Stomach (tissue), 9 donors: ENCODE data around the gene CYB5R4. TPM values are rescaled to one million over a fixed set of nuclear protein-coding genes. Genes with fewer than 3 reads are reported as not detected.
A peak's percentile ranks its signal among the peaks of the same experiment; 100 is the strongest.

Experiments
- DNase-seq, 2 donors: peaks; one replicate each; pipeline versions ENCODE4 v3.0.0 to v3.0.0-alpha.2; 2013 to 2019
- H3K27ac ChIP-seq, 5 donors: fragments of 200-600 bp in 4 of 5; sonication (generic) in 4 of 5; one replicate each; pipeline ENCODE4 v1.5.1; 2013 to 2019; ENCODE audit warnings: mild to moderate bottlenecking in 1 of 5, moderate library complexity in 1 of 5
- H3K27me3 ChIP-seq, 3 donors: fragments of 200-600 bp; sonication (generic); one replicate each; pipeline ENCODE4 v1.5.1; 2017 to 2019; ENCODE audit warnings: mixed run types in 1 of 3
- H3K36me3 ChIP-seq, 4 donors: fragments of 200-600 bp; sonication (generic); 1 replicate in 3 of 4; 2 replicates in 1 of 4; pipeline ENCODE4 v1.5.1; 2016 to 2019
- H3K4me1 ChIP-seq, 4 donors: fragments of 200-600 bp; sonication (generic); one replicate each; pipeline ENCODE4 v1.5.1; 2016 to 2019
- H3K4me3 ChIP-seq, 4 donors: fragments of 200-600 bp; sonication (generic) in 3 of 4; one replicate each; pipeline ENCODE4 v1.5.1; 2016 to 2019; ENCODE audit warnings: mild to moderate bottlenecking in 1 of 4
- H3K9me3 ChIP-seq, 4 donors: fragments of 200-600 bp; sonication (generic); one replicate each; pipeline ENCODE4 v1.5.1; 2016 to 2019
- EP300 ChIP-seq: sonication (generic); formaldehyde crosslinking; IDR thresholded peaks from one replicate; pipeline ENCODE4 v1.6.1; 2017; ENCODE audit warnings: antibody characterized with exemption
- POLR2A ChIP-seq, 4 donors: fragments of 450-650 bp; IDR thresholded peaks; one replicate each; pipeline ENCODE4 v1.6.1; 2016; ENCODE audit warnings: antibody characterized with exemption in 4 of 4, control low read depth in 2 of 4, mild to moderate bottlenecking in 1 of 4, moderate library complexity in 1 of 4
- POLR2AphosphoS5 ChIP-seq, 3 donors: sonication (generic); formaldehyde crosslinking; IDR thresholded peaks; one replicate each; pipeline ENCODE4 v1.6.1; 2016; ENCODE audit warnings: antibody characterized with exemption in 3 of 3
- WGBS, 5 donors: extraction: QIAGEN DNeasy Blood & Tissue Kit in 3 of 5; methylation state at CpG; one replicate each; pipeline versions ENCODE4 v1.1.5 to v1.1.7; 2013 to 2018; 5-methylcytosine and 5-hydroxymethylcytosine counted together
- intact Hi-C: fragments of 100-400 bp; cut with DNase I; formaldehyde crosslinking; loops from one replicate; pipeline ENCODE4 v1.15.1; 2023; ENCODE audit warnings: low total_unique reads
- polyA plus RNA-seq, 3 donors: library from polyadenylated mRNA; stranded (reverse); fragments of 200-250 nt; gene quantifications; one replicate each; pipeline ENCODE4 v1.2.3, GENCODE V29; 2013
- total RNA-seq, 5 donors: library from RNA; depleted of rRNA; stranded (reverse); fragments of >200 nt; gene quantifications; one replicate each; pipeline versions ENCODE4 v1.1.0 to v1.2.3, GENCODE V29; 2014 to 2016
- TF ChIP-seq, protein P1 (sequence below), 7 experiments: fragments of 450-650 bp in 4 of 7; fragments of 200-600 bp in 3 of 7; sonication (generic) in 3 of 7; IDR thresholded peaks; one replicate each; pipeline ENCODE4 v1.5.1; 2016 to 2019; ENCODE audit warnings: antibody characterized with exemption in 7 of 7, control low read depth in 2 of 7, mild to moderate bottlenecking in 1 of 7
- donor health status: healthy with polysubstance abuse.
- donor health status: Bipolar disorder and iron deficiency.
- donor health status: healthy.

Gene CYB5R4
- total and polyA plus RNA-seq, 8 donors: 0.89 to 50.7 (median 12.4) TPM

DNA sequence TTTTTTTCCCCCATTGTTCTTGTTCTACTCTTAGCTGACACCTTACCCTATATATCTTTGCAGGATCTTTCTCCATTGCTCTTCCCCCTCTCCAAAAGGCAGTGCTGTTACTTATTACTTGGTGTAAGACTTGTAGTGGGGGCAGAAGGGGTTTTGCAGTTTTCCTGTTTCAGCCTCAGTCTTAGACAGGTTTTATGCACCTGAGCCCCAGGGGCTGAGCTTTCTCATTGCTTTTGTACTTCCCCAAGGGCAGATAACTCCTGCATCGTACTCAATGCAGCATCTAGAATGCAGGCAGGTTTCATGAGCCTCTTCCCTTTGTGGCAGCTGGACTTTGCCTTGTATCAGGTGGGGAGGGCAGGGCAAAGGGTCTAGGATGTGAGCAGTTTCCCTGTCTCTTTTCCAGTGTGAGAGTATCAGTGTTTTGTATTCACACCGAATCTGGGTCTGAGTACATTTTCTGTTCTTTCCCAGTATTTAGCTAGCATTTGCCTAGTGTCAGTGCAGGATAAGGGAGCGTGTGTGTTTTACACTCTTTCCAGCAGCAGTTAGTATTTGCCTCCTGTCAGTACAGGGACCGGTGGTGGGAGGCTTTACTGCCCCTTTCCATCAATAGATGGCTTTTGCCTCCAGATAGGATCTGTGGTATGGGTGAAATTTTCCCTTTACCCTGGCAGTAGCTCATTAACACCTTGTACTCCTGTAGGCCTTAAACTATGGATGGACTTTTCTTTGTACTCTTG is 19.6 kb downstream of the CYB5R4 start:
- Histone ChIP-seq H3K4me1 (peaks cover 0 to 11% (median 2%) of the 10 kb centered on the region in 4 donors), H3K4me3 (no peak overlapping the region), H3K9me3 (no peaks in the 10 kb centered on the region), H3K36me3 (peaks cover 0 to 5% (median 2%) of the 10 kb centered on the region in 4 donors), H3K27me3 (no peaks in the 10 kb centered on the region), H3K27ac (no peak overlapping the region)
- intact Hi-C loops: no loop called here
- DNase-seq: no peak
- TF ChIP-seq POLR2AphosphoS5 (IDR thresholded peaks at IDR 0.05) (no peak), EP300 (no peak), POLR2A (IDR thresholded peaks at IDR 0.05) (no peak)
- TF ChIP-seq, protein P1, sequence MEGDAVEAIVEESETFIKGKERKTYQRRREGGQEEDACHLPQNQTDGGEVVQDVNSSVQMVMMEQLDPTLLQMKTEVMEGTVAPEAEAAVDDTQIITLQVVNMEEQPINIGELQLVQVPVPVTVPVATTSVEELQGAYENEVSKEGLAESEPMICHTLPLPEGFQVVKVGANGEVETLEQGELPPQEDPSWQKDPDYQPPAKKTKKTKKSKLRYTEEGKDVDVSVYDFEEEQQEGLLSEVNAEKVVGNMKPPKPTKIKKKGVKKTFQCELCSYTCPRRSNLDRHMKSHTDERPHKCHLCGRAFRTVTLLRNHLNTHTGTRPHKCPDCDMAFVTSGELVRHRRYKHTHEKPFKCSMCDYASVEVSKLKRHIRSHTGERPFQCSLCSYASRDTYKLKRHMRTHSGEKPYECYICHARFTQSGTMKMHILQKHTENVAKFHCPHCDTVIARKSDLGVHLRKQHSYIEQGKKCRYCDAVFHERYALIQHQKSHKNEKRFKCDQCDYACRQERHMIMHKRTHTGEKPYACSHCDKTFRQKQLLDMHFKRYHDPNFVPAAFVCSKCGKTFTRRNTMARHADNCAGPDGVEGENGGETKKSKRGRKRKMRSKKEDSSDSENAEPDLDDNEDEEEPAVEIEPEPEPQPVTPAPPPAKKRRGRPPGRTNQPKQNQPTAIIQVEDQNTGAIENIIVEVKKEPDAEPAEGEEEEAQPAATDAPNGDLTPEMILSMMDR (IDR thresholded peaks at IDR 0.05): no peak
- WGBS, 5 donors: 59 to 73% (median 65%) methylated on average over 4 of the region's 4 CpGs

DNA sequence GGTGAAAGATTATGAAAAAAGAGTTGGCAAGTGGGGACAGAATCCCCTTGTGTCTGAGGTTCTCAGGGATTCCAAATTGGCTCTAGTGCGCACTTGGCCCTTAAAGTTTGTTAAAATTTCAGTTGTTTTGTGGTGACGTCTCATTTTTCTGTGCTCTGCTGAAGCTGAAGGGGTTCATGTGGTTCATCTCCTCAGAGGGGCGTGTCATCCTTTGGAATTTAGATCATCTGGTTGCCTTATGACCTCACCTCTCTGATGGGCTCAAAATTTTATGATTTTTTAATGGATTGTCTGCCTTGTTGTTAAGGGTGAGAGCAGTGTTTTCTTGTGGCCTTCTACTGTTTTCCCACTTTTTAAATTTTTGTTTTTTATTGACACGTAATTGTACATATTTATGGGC is 20.3 kb downstream of the CYB5R4 start:
- 86 to 93% (median 92%) methylated on average over 4 of the region's 4 CpGs for WGBS, 5 donors

DNA sequence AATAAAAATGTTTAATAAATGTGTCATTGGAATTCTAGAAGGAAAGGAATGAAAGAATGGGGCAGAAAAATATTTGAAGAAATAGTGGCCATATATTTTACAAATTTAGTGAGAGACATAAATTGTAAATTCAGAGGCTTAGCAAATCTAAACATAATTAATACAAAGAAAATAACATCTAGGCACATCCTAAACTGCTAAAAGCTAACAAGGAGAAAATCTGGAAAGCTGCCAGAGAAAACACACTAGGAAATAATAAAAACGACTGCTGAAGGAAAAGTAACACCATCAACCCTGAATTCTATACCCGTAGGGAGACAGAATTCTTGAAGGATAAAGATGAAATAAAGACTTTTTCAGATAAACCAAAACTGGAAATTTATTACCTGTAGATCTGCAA is 23.8 kb downstream of the CYB5R4 start:
- Histone ChIP-seq H3K27ac (no peak overlapping the region), H3K4me1 (peaks cover 0 to 11% (median 2%) of the 10 kb centered on the region in 4 donors), H3K27me3 (no peaks in the 10 kb centered on the region), H3K4me3 (no peak overlapping the region), H3K36me3 (no peaks in the 10 kb centered on the region), H3K9me3 (no peaks in the 10 kb centered on the region)
- WGBS, 5 donors: 22 to 36% (median 26%) methylated on average over 2 of the region's 2 CpGs
- intact Hi-C loops: loop anchor here (10.0 kb wide), 1 partner anchor 342 kb away; the partner anchor contains the start of gene CEP162
- DNase-seq: no peak
- no peak for TF ChIP-seq POLR2AphosphoS5 (IDR thresholded peaks at IDR 0.05)
- no peak for TF ChIP-seq POLR2A (IDR thresholded peaks at IDR 0.05)
- TF ChIP-seq EP300: no peak
- TF ChIP-seq, protein P1 (IDR thresholded peaks at IDR 0.05): no peak

More for the DNA sequence above, 20.3 kb downstream of the CYB5R4 start:
- H3K9me3 ChIP-seq: no peaks in the 10 kb centered on the region
- H3K4me3 ChIP-seq: no peak overlapping the region
- TF ChIP-seq, protein P1 (IDR thresholded peaks at IDR 0.05): no peak
- TF ChIP-seq EP300 (no peak), POLR2A (IDR thresholded peaks at IDR 0.05) (no peak), POLR2AphosphoS5 (IDR thresholded peaks at IDR 0.05) (no peak)
- intact Hi-C loops: loop anchor here (10.0 kb wide), 1 partner anchor 345 kb away; the partner anchor contains the start of gene CEP162
- DNase-seq: no peak
- H3K27ac ChIP-seq: no peak overlapping the region
- H3K27me3 ChIP-seq: no peaks in the 10 kb centered on the region
- peaks cover 0 to 11% (median 2%) of the 10 kb centered on the region in 4 donors for H3K4me1 ChIP-seq
- peaks cover 0 to 5% (median 2%) of the 10 kb centered on the region in 4 donors for H3K36me3 ChIP-seq

DNA sequence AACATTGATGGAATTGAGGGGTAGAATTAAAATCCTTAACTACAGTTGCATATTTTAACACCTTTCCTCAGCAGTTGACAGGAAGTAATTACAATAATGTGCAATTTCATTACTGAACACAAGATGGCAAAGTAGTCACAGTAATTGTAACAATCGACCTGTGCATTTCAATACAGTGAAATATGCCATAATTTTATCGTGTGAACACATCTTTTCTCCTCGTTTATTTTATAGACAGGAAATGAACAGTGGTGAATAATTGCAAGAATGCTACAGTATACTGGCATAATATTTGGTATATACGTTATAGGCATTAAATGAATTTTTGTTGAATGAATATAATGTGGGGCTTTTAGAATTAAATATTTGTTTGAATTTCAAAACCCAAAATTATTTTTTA is 25.0 kb downstream of the CYB5R4 start:
- no peaks in the 10 kb centered on the region for H3K27me3 ChIP-seq
- H3K27ac ChIP-seq: no peak overlapping the region
- peaks cover 0 to 2% (median 0%) of the 10 kb centered on the region in 4 donors for H3K4me1 ChIP-seq
- H3K9me3 ChIP-seq: no peaks in the 10 kb centered on the region
- DNase-seq: peak in 1 of 2 donors; percentile 78
- TF ChIP-seq POLR2AphosphoS5 (IDR thresholded peaks at IDR 0.05): peak in 1 of 3 donors; percentile 9
- TF ChIP-seq, protein P1 (IDR thresholded peaks at IDR 0.05): peak in 5 of 7 experiments; percentile 38 to 76 (median 62)
- TF ChIP-seq EP300: no peak
- WGBS, 5 donors: 7 to 9% (median 9%) methylated on average over 4 of the region's 4 CpGs
- intact Hi-C loops: loop anchor here (10.0 kb wide), 1 partner anchor 340 kb away; the partner anchor contains the start of gene CEP162
- H3K4me3 ChIP-seq: no peak overlapping the region
- no peaks in the 10 kb centered on the region for H3K36me3 ChIP-seq
